GM18499 (cell line): ENCODE results near the gene MREG.
A peak's percentile ranks its signal among the peaks of the same experiment; 100 is the strongest.
"Not testable (repeated sequence)": the region's sequence is repeated elsewhere in the genome, so short reads cannot be mapped to it uniquely, and the experiment has no call there.

Experiments used
- ATAC-seq: cut with Tn5 transposase; IDR thresholded peaks from one replicate; pipeline ENCODE4 v1.9.1; 2021; ENCODE audit warnings: moderate number of reproducible peaks; ENCODE audit not compliant: insufficient read depth, unreplicated experiment

The MREG gene

DNA sequence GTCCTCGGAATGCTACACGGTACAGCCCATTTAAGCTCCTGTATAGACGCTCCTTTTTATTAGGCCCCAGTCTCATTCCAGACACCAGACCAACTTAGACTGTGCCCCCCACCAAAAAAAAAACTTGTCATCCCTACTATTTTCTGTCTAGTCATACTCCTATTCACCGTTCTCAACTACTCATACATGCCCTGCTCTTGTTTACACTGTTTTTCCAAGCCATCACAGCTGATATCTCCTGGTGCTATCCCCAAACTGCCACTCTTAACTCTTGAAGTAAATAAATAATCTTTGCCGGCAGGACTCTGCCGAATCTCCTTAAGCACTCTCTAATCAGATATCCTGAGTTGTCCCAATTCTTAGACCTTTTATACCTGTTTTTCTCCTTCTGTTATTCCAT, 86.4 kb downstream of the MREG start:
- ATAC-seq = not testable (repeated sequence)

DNA sequence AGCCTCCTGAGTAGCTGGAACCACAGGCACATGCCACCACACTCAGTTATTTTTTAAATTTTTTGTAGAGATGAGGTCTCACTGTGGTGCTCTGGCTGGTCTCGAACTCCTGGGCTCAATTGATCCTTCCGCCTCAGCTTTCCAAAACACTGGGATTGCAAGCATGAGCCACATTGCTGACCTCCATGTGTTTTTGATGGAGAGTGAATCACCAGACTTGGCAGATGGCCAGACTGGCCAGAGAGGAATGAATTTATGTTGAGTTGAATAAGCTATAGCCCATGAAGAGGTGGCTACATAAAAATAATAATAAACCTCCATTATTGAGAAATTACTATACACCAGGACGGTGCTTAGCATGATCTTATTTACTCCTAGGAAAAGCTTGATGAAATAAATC, 91.5 kb downstream of the MREG start:
- ATAC-seq = no peak

DNA sequence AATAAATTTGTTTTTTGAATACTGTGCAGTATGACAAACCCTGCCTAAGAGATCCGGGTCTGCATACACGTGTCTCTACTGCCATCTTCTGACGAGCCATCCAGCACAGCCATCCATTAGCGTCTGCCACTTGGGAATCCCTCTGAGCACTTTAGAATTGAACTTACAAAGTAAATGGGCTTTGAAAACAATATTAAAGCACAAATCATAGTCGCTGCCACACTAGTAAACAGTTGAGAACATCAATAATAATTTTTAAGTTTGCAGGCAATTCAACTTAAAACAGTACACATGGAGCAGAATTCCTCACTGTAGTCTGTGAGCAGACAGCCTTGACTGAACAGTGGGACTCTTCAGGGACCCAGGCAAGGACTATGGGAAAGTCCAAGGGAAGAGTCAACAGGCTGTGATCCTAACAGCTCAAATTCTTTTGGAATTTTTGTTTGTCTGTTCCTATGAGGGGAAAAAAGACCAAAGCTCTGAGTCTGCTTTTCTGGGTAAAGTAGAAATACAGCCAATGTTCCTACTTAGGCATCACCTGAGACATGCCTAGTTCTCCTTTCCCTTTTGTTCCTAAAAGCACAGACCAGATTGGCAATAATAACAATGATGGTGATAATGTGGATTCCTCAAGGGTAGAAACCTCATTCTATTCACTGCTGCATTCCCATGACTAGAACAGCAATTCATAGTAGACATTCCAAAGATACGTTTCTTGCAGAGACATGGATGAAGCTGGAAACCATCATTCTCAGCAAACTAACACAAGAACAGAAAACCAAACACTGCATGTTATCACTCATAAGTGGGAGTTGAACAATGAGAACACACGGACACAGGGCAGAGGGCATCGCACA, 92.9 kb downstream of the MREG start:
- ATAC-seq = peak; percentile 36

DNA sequence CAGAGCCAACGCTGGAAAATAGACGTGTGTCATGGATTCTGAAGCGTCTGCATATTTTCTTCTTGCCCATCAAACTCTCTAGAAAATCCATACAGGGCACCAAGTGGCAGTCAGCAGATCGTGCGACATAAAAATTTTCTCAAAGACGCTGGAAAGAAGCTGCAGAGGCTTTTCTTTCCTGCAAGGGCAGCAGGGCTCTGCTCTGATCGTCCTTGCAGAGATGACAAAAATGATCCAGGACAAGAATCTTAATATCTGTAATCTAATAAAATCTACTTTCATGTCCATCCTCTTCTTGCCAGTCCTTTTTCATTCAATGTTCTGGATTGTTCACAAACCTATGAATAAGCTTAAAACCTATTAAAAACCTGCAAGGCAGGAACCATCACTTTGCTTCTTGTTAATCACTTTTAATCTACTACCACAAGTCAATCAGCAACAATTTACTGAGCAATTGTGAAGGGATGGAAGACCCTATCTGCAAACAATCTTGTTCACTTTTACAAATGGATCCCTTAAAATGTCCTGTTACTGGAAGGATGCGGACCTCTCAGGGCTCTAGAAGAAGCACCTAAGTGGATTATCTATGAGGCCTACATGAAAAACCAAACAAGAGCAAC, 93.6 kb downstream of the MREG start:
- ATAC-seq = no peak

DNA sequence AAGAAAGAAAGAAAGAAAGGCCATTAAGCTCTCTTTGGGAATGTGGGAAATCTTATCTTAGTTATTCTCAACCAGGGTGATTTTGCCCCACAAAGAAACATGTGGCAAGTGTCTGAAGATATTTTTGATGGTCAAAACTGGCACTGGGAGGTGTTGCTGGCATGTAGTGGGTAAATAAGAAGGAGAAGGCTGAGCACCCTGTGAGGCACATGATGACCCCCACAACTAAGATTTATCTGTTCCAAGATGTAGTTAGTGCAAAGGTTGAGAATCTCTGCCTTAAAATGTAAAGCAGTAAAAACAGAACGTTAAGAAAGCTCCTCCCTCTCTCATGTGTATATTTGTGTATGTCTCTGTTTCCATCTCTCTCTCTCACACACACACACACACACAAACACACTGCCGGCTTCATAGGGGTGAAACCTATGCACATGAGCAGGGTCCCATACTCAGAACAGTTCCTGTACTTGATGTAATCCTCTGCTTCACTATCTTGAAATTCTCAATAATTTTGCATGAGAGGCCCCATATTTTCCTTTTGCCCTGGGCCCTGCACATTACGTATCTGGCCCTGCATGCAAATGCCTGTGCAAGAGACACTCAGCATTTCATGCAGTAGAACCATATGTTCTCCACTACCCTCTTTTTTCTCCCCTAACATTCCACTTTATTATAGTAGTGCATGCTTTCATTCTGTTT, 94.3 kb downstream of the MREG start:
- ATAC-seq = no peak

DNA sequence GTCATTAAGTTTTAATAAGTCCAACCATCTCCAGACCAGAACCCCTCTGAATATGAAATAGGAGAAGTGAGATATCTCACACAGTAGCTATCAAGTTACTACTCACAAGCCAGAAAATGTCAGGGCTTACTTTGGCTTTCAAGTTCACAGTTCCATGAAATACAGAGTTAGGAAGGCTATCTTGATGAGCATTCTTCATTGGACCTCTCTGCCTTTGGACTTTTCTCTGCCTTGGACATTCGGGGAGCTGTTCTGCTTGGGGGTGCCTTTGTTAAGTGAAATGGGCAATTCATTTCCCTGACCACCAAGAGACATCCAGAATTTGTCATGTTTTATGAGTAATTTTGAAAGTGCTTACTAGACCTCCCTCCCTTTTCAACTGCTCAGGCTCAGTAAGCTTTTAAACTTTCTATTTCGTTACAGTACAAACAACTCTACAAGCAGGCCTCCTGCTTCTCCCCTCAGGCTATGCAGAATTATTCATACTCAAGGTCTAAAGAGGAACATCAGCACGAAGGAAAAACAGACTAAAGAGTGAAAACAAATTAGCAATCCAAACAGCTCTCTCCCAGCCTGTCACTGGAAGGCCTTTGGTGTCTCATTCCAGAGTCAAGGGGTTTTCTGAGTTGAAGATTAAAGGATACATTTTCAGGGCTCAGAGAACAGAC, 95.3 kb downstream of the MREG start:
- ATAC-seq = peak; percentile 73

DNA sequence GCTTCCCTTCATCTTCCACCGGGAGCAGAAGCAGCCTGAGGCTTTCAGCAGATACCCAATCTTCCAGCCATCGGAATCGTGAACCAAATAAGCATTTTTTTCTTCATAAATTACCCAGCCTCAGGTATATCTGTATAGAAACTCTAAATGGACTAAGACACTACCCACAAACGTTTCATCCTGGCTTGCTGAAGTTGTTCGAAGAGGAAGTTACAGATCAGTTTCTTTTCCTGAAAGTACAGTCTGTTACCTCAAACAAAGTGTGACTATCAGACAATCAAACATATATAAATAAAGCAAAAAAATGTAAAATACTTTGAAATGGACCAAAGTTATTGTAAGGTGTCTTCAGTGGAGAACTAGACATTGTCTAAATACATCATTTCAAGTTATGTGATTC, 97.9 kb downstream of the MREG start:
- ATAC-seq = no peak

DNA sequence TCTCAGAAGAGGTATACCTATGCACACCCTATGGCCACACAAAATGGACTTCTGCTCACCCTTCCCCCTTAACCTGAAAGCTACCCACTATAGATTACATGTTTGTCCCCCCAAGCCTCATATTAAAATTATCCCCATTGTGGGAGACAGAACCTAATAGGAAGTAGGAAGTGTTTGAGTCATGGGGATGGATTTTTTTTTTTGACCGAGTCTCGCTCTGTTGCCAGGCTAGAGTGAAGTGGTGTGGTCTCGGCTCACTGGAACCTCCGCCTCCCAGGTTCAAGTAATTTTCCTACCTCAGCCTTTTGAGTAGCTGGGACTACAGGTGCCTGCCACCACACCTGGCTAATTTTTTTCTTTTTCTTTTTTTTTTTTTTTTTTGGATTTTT, 98.6 kb downstream of the MREG start:
- ATAC-seq = no peak

DNA sequence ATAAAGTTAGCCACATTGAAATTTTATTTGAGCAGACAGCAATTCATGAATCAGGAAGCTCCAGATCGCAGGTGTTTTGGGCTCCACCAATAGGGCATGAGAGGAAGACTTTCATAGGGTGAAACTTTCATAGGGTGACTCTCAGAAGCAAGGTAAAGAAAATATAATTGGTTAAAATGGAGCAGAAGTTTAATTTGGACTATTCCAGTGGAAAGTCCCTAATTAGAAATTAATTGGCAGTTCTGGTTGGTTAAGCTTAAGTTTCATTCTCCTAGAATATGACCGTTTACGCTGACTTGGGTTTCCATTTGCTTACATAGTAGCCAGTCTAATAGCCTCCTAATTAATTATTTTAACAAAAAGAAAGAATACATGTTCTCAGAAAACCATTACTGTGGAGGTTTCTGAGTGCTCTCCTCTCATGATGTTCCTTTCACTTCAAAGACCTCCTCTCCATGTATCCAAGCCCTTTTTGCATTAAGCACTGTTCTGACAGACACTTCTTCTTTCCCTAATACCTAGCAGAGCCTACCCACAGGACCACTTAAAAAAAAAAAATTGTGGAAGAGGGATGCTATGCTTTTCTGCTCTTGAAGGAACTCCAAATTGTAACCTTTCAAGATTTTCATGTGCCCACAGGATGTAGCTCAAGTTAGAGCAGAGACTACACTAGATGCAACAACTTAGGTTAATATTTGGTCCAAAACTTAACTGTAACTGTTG, 99.1 kb downstream of the MREG start:
- no peak for ATAC-seq

DNA sequence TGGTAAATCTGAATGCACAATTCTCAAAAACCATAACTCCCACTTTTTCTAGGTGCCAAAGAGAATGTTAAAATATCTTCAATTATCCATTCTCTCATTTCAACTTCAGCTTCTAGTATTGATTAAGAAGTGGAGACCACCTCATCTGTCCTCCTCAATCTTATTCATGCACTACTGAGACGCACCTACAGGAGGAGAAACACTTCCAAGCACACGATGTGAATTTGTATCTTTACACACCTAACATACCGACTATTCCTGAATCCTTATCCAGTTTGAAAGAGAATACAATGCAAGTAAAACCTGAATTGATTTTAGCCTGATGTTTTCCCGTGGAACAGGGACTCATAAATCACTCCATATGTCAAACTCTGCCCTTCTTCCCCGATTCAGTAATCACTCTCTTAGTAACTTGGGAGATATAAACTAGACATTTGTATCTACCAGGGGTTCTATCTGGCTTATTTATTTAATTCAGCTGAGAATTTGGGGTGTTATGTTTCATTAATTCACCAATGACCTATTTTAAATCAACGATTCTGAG, 101.0 kb downstream of the MREG start:
- no peak for ATAC-seq

DNA sequence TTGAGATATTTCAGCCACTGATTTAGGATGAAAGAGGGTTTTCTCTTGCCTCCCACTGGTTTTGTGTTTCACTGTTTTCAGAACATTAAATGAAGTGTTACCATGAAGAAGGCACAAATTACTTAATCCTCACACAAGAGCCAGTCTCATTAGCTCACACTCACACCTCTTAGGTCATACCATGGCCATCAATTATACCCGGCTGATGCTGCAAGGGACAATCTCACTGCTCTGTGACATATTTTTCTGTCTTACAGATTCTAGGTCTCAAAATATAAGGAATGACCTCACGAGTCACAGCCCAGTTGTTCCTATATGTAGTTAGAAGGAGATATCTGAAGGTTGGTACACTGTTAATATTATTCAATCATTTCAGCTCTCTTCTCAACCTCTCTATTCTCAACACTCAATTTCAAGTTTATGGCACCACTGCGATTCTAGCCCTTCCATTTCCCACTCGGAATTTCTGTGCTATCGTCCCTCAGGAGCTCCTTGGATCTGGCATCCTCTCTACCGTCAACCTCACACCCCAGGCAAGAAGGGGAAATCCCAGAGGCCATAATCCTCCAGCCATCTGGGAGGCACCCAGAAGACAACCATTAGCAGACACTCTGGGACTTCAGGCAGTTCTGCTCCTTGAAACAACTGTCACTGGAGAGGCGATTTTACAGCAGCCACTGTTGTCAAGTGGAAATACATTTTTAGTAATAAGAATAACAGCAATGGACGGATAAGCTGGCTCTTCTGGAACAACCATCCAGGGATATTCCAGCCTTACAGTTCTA, 101.9 kb downstream of the MREG start:
- no peak for ATAC-seq

DNA sequence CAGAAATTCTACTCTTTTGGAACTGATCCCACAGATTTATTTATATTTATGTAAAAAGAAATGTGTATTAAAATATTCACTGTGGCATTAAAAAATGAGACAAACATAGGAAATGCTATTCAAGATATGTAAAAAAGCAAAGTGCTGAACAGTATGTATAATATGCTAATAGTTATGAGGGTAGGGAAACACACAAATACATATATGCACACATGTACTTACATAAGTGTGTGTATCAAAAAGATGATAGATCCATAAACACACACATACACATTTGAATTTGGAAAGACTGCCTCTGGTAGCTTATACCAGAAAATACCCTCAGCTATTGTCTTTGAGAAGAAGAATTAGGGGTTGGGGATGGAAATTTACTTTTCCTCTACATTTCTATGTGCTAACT, 103.2 kb downstream of the MREG start:
- ATAC-seq = no peak

DNA sequence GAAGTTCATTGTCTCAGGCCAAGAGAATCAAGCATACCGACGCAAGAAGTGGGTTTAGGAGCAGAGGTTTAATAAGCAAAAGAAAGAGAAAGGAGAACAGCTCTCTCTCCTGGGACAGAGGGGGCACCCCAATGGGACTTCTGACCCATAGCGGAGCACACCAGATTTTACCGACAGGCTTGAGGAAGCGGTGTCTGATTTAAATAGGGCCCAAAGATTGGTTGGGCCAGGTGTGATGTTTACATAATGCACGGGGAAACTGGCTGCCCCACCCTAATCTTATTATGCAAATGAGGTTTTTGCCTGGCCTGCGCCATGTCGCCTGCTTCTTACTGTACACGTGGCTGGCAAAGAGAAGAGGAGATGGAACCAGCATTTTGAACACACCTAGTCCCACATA, 106.2 kb downstream of the MREG start:
- ATAC-seq = no peak

DNA sequence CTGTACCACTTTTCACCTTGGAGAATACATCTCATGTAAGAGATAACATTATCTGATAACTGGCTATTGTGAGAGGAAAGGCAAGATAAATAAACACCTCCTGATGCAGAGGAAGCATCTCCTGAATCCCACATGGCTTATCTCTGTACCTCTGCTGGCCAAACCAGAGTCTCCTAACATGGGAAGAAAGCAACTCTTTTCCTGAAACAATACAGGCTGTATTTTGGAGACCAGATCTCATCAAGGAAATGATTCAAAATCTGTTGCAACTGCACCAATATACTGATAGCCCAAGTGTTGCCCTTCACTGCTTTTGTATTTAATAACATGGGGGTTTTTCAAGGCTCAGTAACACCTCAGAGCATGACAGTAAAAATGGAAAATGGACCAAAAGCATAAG, 106.9 kb downstream of the MREG start:
- no peak for ATAC-seq

DNA sequence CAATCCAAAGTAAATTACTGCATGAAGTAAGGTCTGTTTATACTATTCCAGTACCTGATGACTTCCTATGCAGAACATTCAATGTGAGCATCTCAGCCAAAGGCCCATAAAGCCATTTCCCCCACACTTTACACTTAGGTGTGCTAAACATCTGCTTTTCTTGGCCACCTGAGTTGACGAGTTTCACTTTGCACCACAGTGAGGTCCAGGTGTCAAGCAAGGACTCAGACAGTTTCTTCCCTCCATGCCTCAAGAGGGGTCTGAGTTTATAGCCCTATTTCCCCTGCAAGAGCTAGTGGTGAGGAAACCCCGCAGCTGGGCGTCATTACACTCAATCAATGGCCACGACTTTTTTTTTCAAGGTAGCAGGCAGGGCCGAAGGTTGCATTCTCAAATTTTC, 107.7 kb downstream of the MREG start:
- no peak for ATAC-seq

DNA sequence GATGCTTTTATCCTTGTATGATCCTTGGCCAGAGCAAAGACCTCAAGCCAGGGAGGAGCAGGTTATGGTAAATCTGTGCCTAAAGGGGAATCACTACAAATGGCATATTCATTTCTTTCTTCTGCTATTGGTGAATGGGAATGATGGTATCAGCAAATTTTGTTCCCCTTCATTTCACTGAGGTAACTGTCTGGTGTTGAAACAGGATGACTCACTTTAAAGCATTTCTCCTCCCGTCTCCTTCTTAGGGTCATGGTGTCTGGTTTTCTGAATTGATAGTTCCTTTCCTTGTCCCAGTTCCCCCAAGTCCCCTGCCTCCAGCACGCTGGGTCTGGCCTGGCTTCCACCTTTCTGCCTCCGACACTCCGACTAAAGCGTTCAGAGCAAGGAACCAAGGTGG, 109.2 kb downstream of the MREG start:
- no peak for ATAC-seq

DNA sequence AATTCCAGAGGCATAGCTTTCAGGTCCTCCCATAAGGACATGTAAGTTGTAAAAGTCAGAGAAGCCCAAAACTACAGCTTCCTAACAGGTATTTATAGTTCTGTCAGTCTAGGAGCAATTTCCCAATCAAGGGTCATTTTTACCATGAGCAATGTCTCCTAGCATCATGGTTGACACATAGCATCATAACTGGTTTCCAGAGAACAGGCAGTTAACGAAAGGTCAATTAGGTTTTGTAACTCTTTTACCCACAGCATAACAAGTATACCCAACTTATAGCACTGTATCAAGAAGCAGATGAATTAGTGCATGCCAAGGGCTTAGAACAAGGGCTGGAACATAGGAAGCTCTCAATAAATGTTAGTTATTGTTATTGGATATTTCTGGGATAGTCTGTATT, 110.1 kb downstream of the MREG start:
- ATAC-seq = no peak

DNA sequence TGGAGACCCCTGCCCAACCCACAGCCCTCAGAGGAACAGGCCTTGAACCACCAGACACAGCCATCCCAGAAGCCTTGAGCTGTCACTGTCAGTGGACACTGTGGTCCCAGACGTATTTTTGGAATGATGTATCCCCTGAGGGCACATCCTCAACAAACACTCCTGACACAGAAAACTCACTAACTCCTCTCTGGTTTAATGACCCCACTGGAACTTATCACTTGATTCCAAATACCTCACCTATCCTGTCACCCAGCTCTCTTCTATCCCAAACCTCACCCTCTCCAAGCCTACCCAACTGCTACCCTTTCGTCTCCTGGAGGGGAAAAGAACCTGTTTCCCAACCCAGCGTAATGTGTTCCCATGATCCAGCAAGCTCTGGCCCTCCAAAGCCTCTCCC, 111.6 kb downstream of the MREG start:
- ATAC-seq = no peak

DNA sequence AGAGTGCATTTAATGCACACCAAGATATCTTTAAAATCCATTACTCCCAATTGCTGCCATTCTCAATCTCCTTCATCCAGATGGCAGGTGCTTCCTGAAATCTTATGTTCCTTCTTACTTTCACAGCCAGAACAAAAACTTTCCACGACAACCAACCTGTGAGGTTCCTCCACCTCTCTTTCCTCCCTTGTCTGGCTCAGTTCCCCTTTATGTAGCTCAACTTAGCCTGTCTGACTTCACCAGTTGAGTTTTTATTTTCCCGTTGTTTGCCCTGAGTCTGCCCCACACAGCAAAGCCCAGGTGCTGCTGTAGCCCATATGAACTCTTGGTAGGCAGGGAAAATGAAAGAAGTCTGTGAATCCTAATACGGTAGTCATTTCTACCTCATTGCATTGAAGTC, 112.5 kb downstream of the MREG start:
- no peak for ATAC-seq
